Adrenal gland (tissue), 12 donors: ENCODE data around the gene B4GALNT2. TPM values are rescaled to one million over a fixed set of nuclear protein-coding genes. Genes with fewer than 3 reads are reported as not detected.
"Not testable (repeated sequence)": the region's sequence is repeated elsewhere in the genome, so short reads cannot be mapped to it uniquely, and the experiment has no call there.

Experiments
- DNase-seq, 7 donors: peaks; one replicate each; pipeline ENCODE4 v3.0.0-alpha.2; 2019 to 2020
- H3K27ac ChIP-seq, 5 donors: fragments of 200-600 bp; sonication (generic) in 4 of 5; 1 replicate in 3 of 5; 2 replicates in 2 of 5; pipeline versions ENCODE4 v1.5.1 to v1.8.0; 2016 to 2020; ENCODE audit warnings: mild to moderate bottlenecking in 1 of 5
- H3K27me3 ChIP-seq: fragments of 200-600 bp; 2 replicates; pipeline ENCODE4 v1.8.0; 2021
- H3K36me3 ChIP-seq, 2 donors: fragments of 200-600 bp; replicated peaks in 1 of 2; 1 replicate in 1 of 2; 2 replicates in 1 of 2; pipeline versions ENCODE4 v1.5.1 to v1.8.0; 2018 to 2022
- H3K4me1 ChIP-seq, 2 donors: fragments of 200-600 bp; replicated peaks in 1 of 2; 1 replicate in 1 of 2; 2 replicates in 1 of 2; pipeline versions ENCODE4 v1.5.1 to v1.8.0; 2018 to 2021
- H3K4me3 ChIP-seq, 4 donors: fragments of 200-600 bp; sonication (generic) in 3 of 4; one replicate each; pipeline ENCODE4 v1.5.1; 2016 to 2018
- H3K9me3 ChIP-seq, 3 donors: fragments of 200-600 bp; sonication (generic) in 1 of 3; replicated peaks in 1 of 3; 1 replicate in 2 of 3; 2 replicates in 1 of 3; pipeline versions ENCODE4 v1.5.1 to v1.8.0; 2016 to 2021
- POLR2A ChIP-seq, 2 donors: fragments of 450-650 bp; IDR thresholded peaks; one replicate each; pipeline ENCODE4 v1.6.1; 2017; ENCODE audit warnings: antibody characterized with exemption in 2 of 2, mild to moderate bottlenecking in 2 of 2, moderate library complexity in 1 of 2
- WGBS, 4 donors: extraction: QIAGEN DNeasy Blood & Tissue Kit in 2 of 4; methylation state at CpG; one replicate each; pipeline versions ENCODE4 v1.1.5 to v1.1.7; 2013 to 2017; 5-methylcytosine and 5-hydroxymethylcytosine counted together
- intact Hi-C, 2 donors: fragments of 100-400 bp; cut with DNase I; formaldehyde crosslinking; loops; one replicate each; pipeline versions ENCODE4 v1.14.1 to v1.15.0; 2022 to 2023
- polyA plus RNA-seq, 3 donors: library from polyadenylated mRNA; stranded (reverse); fragments of 200-250 nt in 2 of 3; fragments of 350-450 nt in 1 of 3; fragmentation: Illumina TruSeq in 1 of 3; extraction: RNeasy Lipid Tissue Mini Kit (QIAGEN cat#74804) in 1 of 3; gene quantifications; one replicate each; pipeline ENCODE4 v1.2.3, GENCODE V29; 2013 to 2014
- total RNA-seq, 9 donors: library from RNA; depleted of rRNA in 4 of 9; stranded (reverse); fragments of >200 nt in 4 of 9; fragments of 120-200 nt in 1 of 9; fragmentation: NEBNext Ultra II Directional in 1 of 9; extraction: Animal tissue kit (Norgen Biotek cat#: 25700) in 1 of 9; gene quantifications; one replicate each; pipeline versions ENCODE4 v1.1.0 to v1.2.4, GENCODE V29; 2013 to 2023
- TF ChIP-seq, protein P1 (sequence below), 6 experiments: fragments of 450-650 bp in 4 of 6; fragments of 200-600 bp in 2 of 6; sonication (generic) in 1 of 6; IDR thresholded peaks; 1 replicate in 5 of 6; 2 replicates in 1 of 6; pipeline versions ENCODE4 v1.5.1 to v1.8.0; 2016 to 2021; ENCODE audit warnings: antibody characterized with exemption in 6 of 6, mild to moderate bottlenecking in 2 of 6, moderate library complexity in 1 of 6
- donor health status: healthy with polysubstance abuse.
- donor health status: Bipolar disorder and iron deficiency.
- donor health status: DM: yes; HTN: yes; CAD: no.
- donor health status: DM: no; HTN: no; CAD: no.
- donor health status: DM: no; HTN: no; CAD: no.
- donor health status: DM: yes; HTN: yes; CAD: no.

B4GALNT2 gene
- total and polyA plus RNA-seq, 12 donors = 0.04 to 3.4 (median 0.19) TPM; not detected in 2

DNA sequence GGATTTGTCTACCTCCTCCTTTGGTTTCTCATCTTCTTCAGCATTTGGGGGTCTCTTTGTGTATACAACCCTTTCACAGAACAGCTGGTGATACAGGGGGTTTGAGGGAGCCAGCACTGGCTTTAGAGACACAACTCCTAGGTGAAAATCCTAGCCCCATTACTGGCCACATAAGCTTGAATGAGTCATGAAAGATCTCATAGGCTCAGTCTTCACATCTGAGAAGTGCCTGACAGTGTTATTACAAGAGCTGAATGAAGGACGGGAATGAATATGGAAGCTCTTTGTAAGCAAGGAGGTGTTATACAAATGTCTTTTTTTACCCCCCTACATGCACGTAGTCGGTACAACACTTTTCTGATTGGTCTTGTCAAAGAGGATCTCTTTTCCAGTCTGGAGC is 1.7 kb upstream of the B4GALNT2 start:
- Histone ChIP-seq H3K27ac (no peak overlapping the region), H3K4me3 (no peak overlapping the region), H3K4me1 (peaks cover 7 to 8% of the 10 kb centered on the region in 2 donors), H3K9me3 (no peaks in the 10 kb centered on the region), H3K36me3 (no peaks in the 10 kb centered on the region), H3K27me3 (peaks cover 26% of the 10 kb centered on the region)
- DNase-seq = no peak
- intact Hi-C loops = no loop called here
- WGBS, 4 donors = 81 to 89% (median 86%) methylated on average over 3 of the region's 3 CpGs
- no peak for TF ChIP-seq POLR2A (IDR thresholded peaks at IDR 0.05)
- TF ChIP-seq, protein P1, sequence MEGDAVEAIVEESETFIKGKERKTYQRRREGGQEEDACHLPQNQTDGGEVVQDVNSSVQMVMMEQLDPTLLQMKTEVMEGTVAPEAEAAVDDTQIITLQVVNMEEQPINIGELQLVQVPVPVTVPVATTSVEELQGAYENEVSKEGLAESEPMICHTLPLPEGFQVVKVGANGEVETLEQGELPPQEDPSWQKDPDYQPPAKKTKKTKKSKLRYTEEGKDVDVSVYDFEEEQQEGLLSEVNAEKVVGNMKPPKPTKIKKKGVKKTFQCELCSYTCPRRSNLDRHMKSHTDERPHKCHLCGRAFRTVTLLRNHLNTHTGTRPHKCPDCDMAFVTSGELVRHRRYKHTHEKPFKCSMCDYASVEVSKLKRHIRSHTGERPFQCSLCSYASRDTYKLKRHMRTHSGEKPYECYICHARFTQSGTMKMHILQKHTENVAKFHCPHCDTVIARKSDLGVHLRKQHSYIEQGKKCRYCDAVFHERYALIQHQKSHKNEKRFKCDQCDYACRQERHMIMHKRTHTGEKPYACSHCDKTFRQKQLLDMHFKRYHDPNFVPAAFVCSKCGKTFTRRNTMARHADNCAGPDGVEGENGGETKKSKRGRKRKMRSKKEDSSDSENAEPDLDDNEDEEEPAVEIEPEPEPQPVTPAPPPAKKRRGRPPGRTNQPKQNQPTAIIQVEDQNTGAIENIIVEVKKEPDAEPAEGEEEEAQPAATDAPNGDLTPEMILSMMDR (IDR thresholded peaks at IDR 0.05) = no peak

DNA sequence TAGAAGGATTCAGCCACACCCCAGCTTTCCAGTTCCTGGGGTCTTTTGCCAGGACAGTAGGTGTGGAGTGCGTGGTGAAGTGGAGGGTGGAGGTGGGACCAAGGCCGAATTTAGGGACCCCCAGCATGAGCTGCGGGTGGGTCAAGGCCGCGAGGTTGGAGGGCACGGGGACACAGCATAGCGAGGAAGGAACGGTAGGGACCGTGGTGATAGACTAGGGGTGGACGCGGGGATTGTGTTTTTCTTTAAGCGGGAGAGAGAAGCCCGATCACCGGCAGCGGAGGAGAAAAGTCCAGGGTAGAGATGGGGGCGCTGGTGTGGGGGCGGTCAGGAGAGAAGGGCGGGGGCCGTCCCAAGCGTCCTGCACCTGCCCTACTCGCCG is 261 bp upstream of the B4GALNT2 start:
- no peaks in the 10 kb centered on the region for H3K36me3 ChIP-seq
- peaks cover 7 to 8% of the 10 kb centered on the region in 2 donors for H3K4me1 ChIP-seq
- H3K4me3 ChIP-seq = peak overlapping the region in 1 of 4 donors; percentile 49
- peaks cover 26% of the 10 kb centered on the region for H3K27me3 ChIP-seq
- no peak for TF ChIP-seq POLR2A (IDR thresholded peaks at IDR 0.05)
- TF ChIP-seq, protein P1 (IDR thresholded peaks at IDR 0.05) = no peak
- 4 to 8% (median 5%) methylated on average over 12 to 22 of the region's 22 CpGs for WGBS, 4 donors
- intact Hi-C loops = no loop called here
- H3K9me3 ChIP-seq = no peaks in the 10 kb centered on the region
- no peak for DNase-seq
- no peak overlapping the region for H3K27ac ChIP-seq

DNA sequence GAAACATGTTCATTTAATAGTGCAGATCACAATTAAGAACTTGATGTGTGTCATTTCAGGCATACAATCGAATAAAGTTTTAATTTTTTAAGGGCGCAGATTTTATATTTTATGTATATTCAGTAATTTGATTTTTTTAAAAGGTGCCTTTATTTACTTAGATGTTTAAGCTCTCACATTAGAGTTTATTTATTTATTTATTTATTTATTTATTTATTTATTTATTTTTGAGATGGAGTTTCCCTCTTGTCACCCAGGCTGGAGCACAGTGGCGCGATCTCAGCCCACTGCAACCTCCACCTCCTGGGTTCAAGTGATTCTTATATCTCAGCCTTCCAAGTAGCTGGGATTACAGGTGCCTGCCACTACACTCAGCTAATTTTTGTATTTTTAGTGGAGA is 3.8 kb downstream of the B4GALNT2 start:
- no peaks in the 10 kb centered on the region for H3K9me3 ChIP-seq
- no peak for DNase-seq
- intact Hi-C loops = no loop called here
- H3K27ac ChIP-seq = no peak overlapping the region
- peaks cover 26% of the 10 kb centered on the region for H3K27me3 ChIP-seq
- H3K36me3 ChIP-seq = no peaks in the 10 kb centered on the region
- 95 to 98% (median 96%) methylated on average over 4 of the region's 4 CpGs for WGBS, 4 donors
- TF ChIP-seq, protein P1 (IDR thresholded peaks at IDR 0.05) = no peak
- no peak for TF ChIP-seq POLR2A (IDR thresholded peaks at IDR 0.05)
- peaks cover 7 to 8% of the 10 kb centered on the region in 2 donors for H3K4me1 ChIP-seq
- no peak overlapping the region for H3K4me3 ChIP-seq

DNA sequence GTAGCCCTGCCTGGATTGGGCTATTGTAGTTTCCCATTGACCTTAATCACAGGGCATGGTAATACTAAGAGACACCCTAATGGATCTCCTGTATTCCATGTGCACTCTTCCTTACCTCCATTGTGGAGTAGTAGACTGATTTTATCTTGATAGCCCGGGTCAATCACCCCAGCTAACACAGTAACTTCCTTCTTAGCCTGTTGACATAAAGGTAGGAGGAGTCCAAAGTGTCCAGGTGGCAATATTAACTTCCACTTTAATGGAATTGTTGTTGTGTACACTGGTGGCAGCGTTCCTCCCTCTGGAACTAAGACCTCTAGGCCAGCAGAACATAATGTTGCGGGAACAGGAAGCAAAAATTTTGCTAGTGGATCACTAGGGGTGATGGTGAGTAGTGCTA is 13.1 kb downstream of the B4GALNT2 start:
- DNase-seq, H3K4me3 ChIP-seq, H3K27ac ChIP-seq, H3K36me3 ChIP-seq, H3K27me3 ChIP-seq, intact Hi-C loops, H3K4me1 ChIP-seq, H3K9me3 ChIP-seq: not testable (repeated sequence)
- 75 to 83% (median 79%) methylated on average over 3 of the region's 3 CpGs for WGBS, 4 donors

DNA sequence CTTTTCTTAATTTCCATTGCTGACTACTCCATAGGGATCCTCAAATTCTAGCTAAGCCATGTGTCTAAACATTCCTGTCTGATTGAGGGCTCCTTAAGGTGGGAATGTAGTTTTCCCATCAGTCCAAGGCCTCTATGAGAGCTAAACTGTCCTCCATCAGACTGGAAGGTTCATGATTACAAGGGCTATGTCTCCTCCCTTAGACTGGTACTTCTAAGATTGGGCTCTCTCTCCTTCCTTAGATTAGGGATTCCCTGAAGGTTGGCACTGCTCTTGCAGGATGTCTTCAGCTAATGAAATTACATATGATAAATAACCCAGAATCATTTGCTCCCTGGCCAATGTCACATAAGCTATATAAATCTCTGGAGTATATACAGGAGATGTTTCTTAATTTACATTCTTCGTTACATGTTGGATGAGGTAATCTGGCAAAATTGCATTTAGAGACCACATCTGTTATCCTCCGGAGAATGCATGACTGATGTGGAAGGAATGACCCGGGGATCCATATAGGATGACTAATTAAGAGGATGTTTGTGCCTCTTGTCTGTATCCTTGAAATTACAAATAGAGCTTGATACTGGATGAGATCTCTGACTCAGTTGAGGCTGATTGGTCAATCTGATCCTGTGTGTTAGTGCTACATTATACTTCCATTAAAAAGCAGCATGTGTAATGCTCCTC is 14.2 kb downstream of the B4GALNT2 start:
- no peaks in the 10 kb centered on the region for H3K27me3 ChIP-seq
- H3K36me3 ChIP-seq = no peaks in the 10 kb centered on the region
- intact Hi-C loops = no loop called here
- TF ChIP-seq POLR2A (IDR thresholded peaks at IDR 0.05) = no peak
- TF ChIP-seq, protein P1 (IDR thresholded peaks at IDR 0.05) = no peak
- 42 to 50% (median 46%) methylated on average over 3 of the region's 3 CpGs for WGBS, 4 donors
- H3K27ac ChIP-seq = no peak overlapping the region
- H3K4me1 ChIP-seq = no peaks in the 10 kb centered on the region
- H3K4me3 ChIP-seq = no peak overlapping the region
- peak in 2 of 7 donors; percentile 11 to 22 for DNase-seq
- no peaks in the 10 kb centered on the region for H3K9me3 ChIP-seq
